Activated gamma-delta T cell treated with anti-CD3 and anti-CD28 coated beads, Interleukin-2, amount 50 U/mL, for 16 hours (primary cell): ENCODE data around the gene NAALADL2.

Source experiments
- DNase-seq: peaks from one replicate; pipeline ENCODE4 v3.0.0-alpha.2; 2020; ENCODE audit warnings: low read depth

Gene NAALADL2

GRCh38 chr3:174859114-174859735, at the start of gene NAALADL2:
Gene NAALADL2, plus strand, starts transcription at chr3:174859334.
- DNase-seq, result no peak

- no peak for DNase-seq
Observed at GRCh38 chr3:174810254-174810653, 48.9 kb upstream of the NAALADL2 start.

- no peak for DNase-seq
Observed at GRCh38 chr3:174812172-174812862, 46.8 kb upstream of the NAALADL2 start.

GRCh38 chr3:174815750-174816149, 43.4 kb upstream of the NAALADL2 start:
- no peak for DNase-seq

- no peak for DNase-seq
Observed at GRCh38 chr3:174820885-174821284, 38.2 kb upstream of the NAALADL2 start.

GRCh38 chr3:174821477-174821876, 37.7 kb upstream of the NAALADL2 start:
- DNase-seq, result no peak

- no peak for DNase-seq
Observed at GRCh38 chr3:174822320-174822719, 36.8 kb upstream of the NAALADL2 start.

GRCh38 chr3:174826069-174826468, 33.1 kb upstream of the NAALADL2 start:
- no peak for DNase-seq

- no peak for DNase-seq
Observed at GRCh38 chr3:174844746-174845145, 14.4 kb upstream of the NAALADL2 start.

- DNase-seq, result no peak
Observed at GRCh38 chr3:174846055-174846454, 13.1 kb upstream of the NAALADL2 start.

GRCh38 chr3:174854987-174855386, 4.1 kb upstream of the NAALADL2 start:
- DNase-seq, result no peak

- DNase-seq, result no peak
Observed at GRCh38 chr3:174857301-174857700, 1.8 kb upstream of the NAALADL2 start.

- DNase-seq, result no peak
Observed at GRCh38 chr3:174858353-174858752, 781 bp upstream of the NAALADL2 start.

- DNase-seq, result no peak
Observed at GRCh38 chr3:174859756-174860155, 622 bp downstream of the NAALADL2 start.

- DNase-seq, result no peak
Observed at GRCh38 chr3:174862101-174862500, 3.0 kb downstream of the NAALADL2 start.

- DNase-seq, result no peak
Observed at GRCh38 chr3:174862666-174863065, 3.5 kb downstream of the NAALADL2 start.

- no peak for DNase-seq
Observed at GRCh38 chr3:174863488-174863887, 4.4 kb downstream of the NAALADL2 start.

GRCh38 chr3:174869448-174869847, 10.3 kb downstream of the NAALADL2 start:
- DNase-seq, result no peak

GRCh38 chr3:174873832-174874657, 14.9 kb downstream of the NAALADL2 start:
- DNase-seq, result no peak

GRCh38 chr3:174882789-174883188, 23.7 kb downstream of the NAALADL2 start:
- DNase-seq, result no peak

GRCh38 chr3:174883881-174884675, 24.9 kb downstream of the NAALADL2 start:
- DNase-seq, result no peak
